Panc1 (cell line): ENCODE measurements around the gene NEK5.

ENCODE experiments used
- POLR2AphosphoS5 ChIP-seq: IDR thresholded peaks from 2 replicates; pipeline ENCODE4 v1.6.1; 2012; ENCODE audit warnings: mild to moderate bottlenecking, low read depth, low read length, moderate library complexity
- REST ChIP-seq, 2 experiments: IDR thresholded peaks; 2 replicates each; pipeline ENCODE4 v1.6.1; 2011 to 2012; ENCODE audit warnings: low read depth in 2 of 2, control low read depth in 1 of 2, low read length in 1 of 2, mild to moderate bottlenecking in 1 of 2, moderate library complexity in 1 of 2; ENCODE audit not compliant: insufficient read depth in 1 of 2
- SIN3A ChIP-seq: IDR thresholded peaks from 2 replicates; pipeline ENCODE4 v1.6.1; 2012; ENCODE audit warnings: low read depth, mild to moderate bottlenecking, low read length, moderate library complexity, borderline replicate concordance; ENCODE audit not compliant: insufficient read depth
- TCF7L2 ChIP-seq: IDR thresholded peaks from 2 replicates; pipeline ENCODE4 v1.6.1; 2011; ENCODE audit warnings: mild to moderate bottlenecking, low read depth, low read length, inconsistent platforms
- TF ChIP-seq, protein P1 (sequence below): fragments of 450-650 bp; IDR thresholded peaks from 2 replicates; pipeline ENCODE4 v1.5.1; 2017; ENCODE audit warnings: mild to moderate bottlenecking

DNA sequence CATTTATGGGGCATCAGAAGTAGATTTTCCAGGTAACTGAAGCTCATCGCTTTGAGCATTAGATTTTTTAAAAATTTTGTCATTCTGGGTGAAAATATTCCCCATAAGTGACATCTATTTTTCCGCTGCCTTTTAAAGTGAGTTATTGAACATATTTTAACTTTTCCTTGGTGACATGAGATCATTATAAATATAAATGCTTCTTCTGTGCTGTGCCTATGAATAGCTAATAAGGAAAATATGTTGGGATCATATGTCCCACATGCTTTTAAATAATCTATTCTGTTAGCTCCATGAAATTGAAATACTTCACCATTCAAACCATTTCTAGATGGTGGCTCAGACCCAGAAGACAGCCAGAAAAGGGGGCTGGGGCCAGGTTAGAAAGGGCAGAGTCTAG, 131.7 kb downstream of the NEK5 start:
- no peak for TF ChIP-seq POLR2AphosphoS5
- no peak for TF ChIP-seq REST (IDR thresholded peaks at IDR 0.05; ENCODE audit: insufficient read depth in 1 of 2, low read depth in 2 of 2, low read length in 1 of 2)
- TF ChIP-seq, protein P1, sequence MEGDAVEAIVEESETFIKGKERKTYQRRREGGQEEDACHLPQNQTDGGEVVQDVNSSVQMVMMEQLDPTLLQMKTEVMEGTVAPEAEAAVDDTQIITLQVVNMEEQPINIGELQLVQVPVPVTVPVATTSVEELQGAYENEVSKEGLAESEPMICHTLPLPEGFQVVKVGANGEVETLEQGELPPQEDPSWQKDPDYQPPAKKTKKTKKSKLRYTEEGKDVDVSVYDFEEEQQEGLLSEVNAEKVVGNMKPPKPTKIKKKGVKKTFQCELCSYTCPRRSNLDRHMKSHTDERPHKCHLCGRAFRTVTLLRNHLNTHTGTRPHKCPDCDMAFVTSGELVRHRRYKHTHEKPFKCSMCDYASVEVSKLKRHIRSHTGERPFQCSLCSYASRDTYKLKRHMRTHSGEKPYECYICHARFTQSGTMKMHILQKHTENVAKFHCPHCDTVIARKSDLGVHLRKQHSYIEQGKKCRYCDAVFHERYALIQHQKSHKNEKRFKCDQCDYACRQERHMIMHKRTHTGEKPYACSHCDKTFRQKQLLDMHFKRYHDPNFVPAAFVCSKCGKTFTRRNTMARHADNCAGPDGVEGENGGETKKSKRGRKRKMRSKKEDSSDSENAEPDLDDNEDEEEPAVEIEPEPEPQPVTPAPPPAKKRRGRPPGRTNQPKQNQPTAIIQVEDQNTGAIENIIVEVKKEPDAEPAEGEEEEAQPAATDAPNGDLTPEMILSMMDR = no peak
- no peak for TF ChIP-seq SIN3A
- TF ChIP-seq TCF7L2 = no peak
